HG03439 (cell line): ENCODE results near the gene ZDHHC4.

Experiments used
- ATAC-seq: cut with Tn5 transposase; IDR thresholded peaks from one replicate; pipeline ENCODE4 v1.9.1; 2021; ENCODE audit warnings: mild to moderate bottlenecking, moderate library complexity; ENCODE audit not compliant: unreplicated experiment

The ZDHHC4 gene

GRCh38 chr7:6577369-6578113 lies at the start of gene ZDHHC4:
ZDHHC4 (plus strand) TSS chr7:6577454; CDS start chr7:6580562, 3,108 bp downstream.
- peak; percentile 95 for ATAC-seq

GRCh38 chr7:6528401-6529130 lies 48.7 kb upstream of the ZDHHC4 start:
- ATAC-seq = no peak

GRCh38 chr7:6529643-6530042 lies 47.6 kb upstream of the ZDHHC4 start:
- ATAC-seq = no peak

- ATAC-seq = no peak
Measured at GRCh38 chr7:6530626-6531491, 46.4 kb upstream of the ZDHHC4 start.

- ATAC-seq = no peak
Measured at GRCh38 chr7:6531492-6532279, 45.6 kb upstream of the ZDHHC4 start.

- no peak for ATAC-seq
Measured at GRCh38 chr7:6532516-6532915, 44.7 kb upstream of the ZDHHC4 start.

- ATAC-seq = no peak
Measured at GRCh38 chr7:6533893-6534495, 43.3 kb upstream of the ZDHHC4 start.

GRCh38 chr7:6536262-6537260 lies 40.7 kb upstream of the ZDHHC4 start:
- ATAC-seq = no peak

GRCh38 chr7:6542368-6542767 lies 34.9 kb upstream of the ZDHHC4 start:
- ATAC-seq = no peak

- ATAC-seq = no peak
Measured at GRCh38 chr7:6545398-6546126, 31.7 kb upstream of the ZDHHC4 start.

- no peak for ATAC-seq
Measured at GRCh38 chr7:6546498-6547251, 30.6 kb upstream of the ZDHHC4 start.

GRCh38 chr7:6547400-6547799 lies 29.9 kb upstream of the ZDHHC4 start:
- ATAC-seq = no peak

- ATAC-seq = no peak
Measured at GRCh38 chr7:6551016-6551511, 26.2 kb upstream of the ZDHHC4 start, which contains the start of gene GRID2IP. GRID2IP (minus strand) TSS chr7:6551461; CDS start chr7:6551436, 25 bp downstream.

GRCh38 chr7:6553448-6554044 lies 23.7 kb upstream of the ZDHHC4 start:
- ATAC-seq = no peak

GRCh38 chr7:6554848-6555247 lies 22.4 kb upstream of the ZDHHC4 start:
- no peak for ATAC-seq

GRCh38 chr7:6556196-6556595 lies 21.1 kb upstream of the ZDHHC4 start:
- no peak for ATAC-seq

- ATAC-seq = no peak
Measured at GRCh38 chr7:6558837-6559236, 18.4 kb upstream of the ZDHHC4 start.
